Measurements from ENCODE around the gene ARL6IP6. TPM values are rescaled to one million over a fixed set of nuclear protein-coding genes. Genes with fewer than 3 reads are reported as not detected.

Gene ARL6IP6
- total and polyA plus RNA-seq, 2 donors (not counting 1 experiment from before 2014, with no cell fraction given) = 17.8 to 20.4 TPM

Other genes with a start within 250 kb of the ARL6IP6 start
- gene PRPF40A, start 1.2 kb upstream of the ARL6IP6 start, total RNA-seq = 115 and 121 TPM in 2 replicates
- 40.4 and 52.9 TPM in 2 replicates for gene PRPF40A, start 1.2 kb upstream of the ARL6IP6 start, polyA plus RNA-seq

Data from B cell (primary cell).